Activated CD4-positive, alpha-beta T cell treated with anti-CD3 and anti-CD28 coated beads for 48 hours (primary cell): ENCODE measurements around the gene SERTAD1.

Experiments used
- DNase-seq: peaks from one replicate; pipeline ENCODE4 v3.0.0-alpha.2; 2020

The SERTAD1 gene

DNA sequence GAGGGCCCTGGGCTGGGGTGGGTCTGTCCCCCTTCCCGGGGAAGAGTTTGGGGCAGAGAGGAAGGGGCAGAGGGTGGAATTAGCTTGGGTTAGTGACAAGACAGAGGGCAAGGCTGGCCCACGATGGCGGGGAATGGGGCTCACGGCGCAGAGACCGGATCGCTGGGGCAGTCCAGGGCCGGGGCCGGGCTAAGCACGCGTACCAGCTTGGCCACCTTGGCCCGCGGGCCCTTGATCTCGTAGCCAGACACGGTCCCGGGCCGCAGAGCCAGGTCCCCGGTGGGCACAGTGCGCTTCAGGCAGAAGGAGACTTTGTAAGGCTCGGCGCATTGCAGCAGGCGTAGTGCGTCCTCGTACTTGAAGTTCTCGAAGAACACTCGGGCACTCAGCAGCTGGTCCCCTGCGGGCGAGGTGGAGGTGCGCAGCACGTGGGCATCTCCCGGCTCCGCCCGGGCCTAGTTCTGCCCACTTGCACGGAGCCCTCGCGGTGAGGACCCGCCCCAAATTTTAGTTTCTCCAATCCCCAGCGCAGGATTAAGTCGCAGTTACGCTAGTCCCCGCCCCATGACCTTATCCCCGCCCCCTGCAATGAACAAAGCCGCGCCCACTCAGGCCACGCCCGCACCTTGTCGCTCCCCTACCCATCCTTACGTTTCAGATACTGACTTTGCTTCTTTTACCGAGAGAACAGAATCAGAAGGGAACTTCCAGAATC, 27.2 kb downstream of the SERTAD1 start:
- peak; percentile 85 for DNase-seq

DNA sequence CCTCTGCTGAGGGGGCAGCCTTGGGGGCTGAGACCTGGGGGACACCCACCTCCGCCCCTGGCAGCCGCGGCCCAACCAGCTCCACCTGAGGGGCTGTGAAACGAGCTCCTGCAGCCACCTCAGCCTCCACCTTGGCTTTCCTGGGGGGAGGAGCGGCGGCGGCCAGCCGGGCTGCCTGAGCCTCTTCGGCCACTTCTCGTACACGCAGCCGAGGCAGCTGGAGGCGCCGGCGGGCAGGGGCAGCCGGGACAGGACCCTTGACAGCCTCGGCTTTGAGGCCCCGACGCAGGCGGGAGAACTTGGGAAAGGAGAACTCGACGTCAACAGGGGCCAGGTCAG, 28.3 kb downstream of the SERTAD1 start:
- no peak for DNase-seq

DNA sequence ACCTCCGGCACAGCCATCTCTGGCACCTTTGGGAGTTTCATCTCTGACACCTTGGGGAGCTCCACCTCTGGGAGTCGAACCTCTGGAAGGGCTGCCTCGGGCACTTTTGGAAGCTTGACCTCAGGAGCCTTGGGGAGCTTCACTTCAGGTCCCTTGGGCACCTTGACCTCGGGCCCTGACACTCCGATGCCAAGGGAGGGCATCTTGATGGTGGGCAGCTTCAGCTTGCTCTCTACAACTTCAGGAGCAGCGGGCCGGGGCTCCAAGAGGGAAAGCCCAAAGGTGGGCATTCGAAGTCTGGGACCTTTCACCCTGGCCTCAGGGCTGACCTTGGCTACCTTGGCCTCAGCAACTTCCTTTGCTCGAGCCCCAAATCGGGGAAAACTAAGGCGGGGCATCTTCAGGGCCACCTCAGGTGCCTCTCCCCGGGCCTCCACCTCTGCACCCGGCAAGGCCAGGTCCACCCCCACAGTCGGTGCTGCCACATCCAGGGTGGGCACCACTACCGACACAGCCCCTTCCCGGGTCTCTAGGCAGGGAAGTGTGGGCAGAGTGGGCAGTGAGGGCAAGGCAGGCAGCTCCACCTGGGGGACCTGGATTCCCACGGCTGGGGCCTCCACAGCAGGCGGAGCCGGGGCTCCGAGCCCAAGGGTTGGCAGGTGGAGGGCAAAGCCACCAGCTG, 28.8 kb downstream of the SERTAD1 start:
- no peak for DNase-seq

DNA sequence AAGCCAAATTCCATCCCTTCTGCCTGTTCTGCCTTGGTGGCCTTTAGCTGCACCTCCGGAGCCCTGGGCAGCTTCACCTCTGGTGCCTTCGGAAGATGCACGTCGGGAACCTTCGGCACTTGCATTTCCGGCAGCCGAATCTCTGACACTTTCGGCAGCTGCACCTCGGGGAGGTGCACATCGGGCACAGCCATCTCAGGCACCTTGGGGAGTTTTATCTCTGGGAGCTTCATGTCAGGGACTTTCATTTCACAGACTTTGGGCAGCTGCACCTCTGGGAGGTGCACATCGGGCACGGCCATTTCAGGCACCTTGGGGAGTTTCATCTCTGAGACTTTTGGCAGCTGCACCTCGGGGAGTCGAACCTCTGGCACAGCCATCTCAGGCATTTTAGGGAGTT, 29.8 kb downstream of the SERTAD1 start:
- DNase-seq, result no peak

DNA sequence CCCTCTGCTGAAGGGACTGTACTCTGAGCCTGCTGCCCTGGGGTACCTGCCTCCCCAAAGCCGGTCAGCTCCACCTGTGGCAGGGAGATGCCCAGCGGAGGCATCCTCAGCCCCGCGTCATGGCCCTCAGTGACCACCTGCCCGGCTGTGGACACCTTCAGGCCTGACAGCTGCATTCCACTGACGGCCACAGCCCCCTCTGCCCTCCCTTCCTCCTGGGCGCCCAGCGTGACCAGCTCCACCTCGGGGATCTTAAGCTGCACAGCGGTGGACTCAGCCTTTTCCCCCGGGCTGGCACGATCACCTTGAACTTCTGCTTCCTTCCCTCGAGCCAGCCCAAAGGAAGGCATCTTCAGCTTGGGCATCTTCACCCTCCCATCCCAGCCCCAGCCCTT, 31.0 kb downstream of the SERTAD1 start:
- no peak for DNase-seq

DNA sequence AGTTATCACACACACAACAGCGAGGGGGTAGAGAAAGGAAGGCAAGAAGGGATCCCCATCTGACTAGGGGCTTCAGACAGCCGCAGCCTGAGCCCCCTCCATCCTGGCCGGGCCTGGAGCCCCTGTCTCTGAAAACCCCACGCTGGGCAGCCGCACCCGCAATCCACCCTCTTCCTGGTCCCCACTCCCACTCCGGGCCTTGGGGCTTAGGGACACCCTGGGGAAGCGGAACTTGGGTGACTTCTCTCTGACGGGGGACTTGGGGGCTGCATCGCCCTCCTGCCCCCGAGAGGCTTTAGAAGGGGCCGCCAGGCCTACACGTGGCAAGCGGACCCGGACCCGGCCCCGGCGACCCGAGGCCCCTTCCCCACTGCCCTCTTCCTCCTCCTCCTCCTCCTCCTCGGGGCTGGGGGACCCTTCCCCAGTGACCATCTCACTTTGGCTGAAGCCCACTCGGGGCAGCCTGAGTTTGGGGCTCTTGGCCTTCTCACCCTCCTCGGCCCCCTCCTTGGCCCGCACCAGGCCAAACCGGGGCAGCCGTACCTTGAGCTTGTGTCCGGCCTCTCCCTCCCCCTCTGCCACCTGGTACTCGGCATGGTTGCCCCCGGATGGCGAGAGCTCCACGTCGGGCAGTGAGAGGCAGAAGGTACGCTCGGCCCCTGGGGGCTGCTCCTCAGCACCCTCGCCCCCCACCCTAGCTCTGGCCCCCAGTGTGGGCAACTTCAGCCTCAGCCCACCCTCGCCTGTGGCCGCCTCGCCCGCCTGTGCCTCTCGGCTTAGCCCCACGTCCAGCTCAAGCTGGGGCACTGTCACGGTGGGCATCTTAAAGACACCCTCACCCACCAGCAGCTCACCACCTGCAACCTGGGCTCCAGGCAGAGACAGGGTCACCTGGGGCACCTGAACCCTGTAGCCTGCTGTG, 31.6 kb downstream of the SERTAD1 start:
- DNase-seq, result no peak

DNA sequence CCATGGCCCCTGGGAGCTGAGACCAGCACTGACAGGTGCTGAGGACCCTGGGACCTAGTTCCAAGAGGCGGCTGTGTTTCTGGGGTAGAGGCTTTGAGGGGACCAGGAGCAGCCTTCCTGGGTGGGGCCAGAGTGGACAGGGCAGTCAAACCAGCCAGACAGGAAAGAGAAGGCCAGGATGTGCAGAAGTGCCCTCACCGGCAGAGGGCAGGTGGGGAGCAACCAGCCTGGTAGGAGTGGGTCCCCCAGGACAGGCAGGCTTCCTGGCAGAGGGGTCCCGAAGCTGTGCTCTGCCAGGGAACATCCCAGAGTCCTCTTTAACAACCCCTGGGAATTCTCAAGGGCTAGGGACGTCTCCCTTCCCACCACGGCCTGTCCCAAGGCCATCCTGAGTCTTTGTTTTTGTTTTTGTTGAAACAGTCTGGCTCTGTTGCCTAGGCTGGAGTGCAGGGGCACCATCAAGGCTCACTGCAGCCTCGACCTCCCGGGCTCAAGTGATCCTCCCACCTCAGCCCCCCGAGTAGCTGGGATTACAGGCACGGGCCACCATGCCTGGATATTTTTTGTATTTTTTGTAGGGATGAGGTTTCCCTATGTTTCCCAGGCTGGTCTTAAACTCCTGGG, 32.8 kb downstream of the SERTAD1 start:
- DNase-seq, result no peak

DNA sequence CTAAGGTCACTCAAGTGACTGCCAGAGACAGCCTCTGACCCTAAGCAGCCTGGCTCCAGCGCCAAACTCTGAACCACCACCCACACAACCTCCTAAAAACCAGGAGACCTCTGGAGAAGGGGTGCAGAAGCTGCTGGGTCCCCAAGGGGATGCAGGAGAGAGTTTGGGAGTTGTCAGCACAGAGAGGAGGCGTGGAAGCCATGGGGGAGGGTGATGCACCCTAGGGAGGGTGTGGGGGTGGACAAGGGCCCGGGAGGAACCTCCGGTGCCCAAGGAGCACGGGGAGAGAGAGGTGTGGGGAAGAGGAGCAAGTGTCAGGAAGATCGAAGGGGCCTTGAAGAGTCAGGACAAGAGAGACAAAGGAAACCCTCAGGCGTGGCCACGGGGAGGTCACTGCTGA, 33.7 kb downstream of the SERTAD1 start:
- DNase-seq, result no peak

DNA sequence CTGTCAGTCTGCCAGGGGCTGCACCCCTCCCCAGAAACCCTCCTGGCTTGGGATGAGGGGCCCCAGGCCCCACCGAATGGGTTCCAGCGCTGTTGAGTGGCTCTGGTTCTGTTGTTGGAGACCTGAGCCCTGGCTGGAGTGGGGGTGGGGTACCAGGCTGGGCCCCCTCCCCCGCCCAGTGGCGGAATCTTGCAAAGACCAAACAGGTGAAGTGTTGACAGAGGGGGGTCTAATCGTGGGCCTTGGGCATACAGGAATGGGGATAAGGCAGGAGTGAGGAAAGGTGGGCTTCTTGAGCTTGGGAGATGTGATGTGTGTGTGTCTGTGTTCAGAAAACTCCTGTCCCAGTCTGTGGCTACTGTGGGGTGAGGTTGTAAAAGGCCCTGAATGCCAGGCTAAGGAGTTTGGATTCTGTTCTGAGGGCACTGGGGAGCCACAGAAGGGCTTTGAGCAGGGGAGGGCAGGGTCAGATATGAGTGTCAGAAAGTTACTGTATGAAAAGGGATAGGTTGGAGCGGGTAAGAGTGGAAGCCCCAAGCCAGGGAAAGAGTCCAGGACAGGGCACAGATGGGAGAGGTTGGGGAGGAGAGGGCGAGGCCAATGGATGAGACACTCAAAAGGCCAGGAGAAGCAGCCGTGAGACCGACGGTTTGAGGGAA, 35.6 kb downstream of the SERTAD1 start, which contains the start of gene HIPK4:
Gene HIPK4, minus strand, starts transcription at position 98 of the 659 bp plus-strand sequence. CDS start 279 bp downstream, outside the sequence.
- DNase-seq, result no peak

DNA sequence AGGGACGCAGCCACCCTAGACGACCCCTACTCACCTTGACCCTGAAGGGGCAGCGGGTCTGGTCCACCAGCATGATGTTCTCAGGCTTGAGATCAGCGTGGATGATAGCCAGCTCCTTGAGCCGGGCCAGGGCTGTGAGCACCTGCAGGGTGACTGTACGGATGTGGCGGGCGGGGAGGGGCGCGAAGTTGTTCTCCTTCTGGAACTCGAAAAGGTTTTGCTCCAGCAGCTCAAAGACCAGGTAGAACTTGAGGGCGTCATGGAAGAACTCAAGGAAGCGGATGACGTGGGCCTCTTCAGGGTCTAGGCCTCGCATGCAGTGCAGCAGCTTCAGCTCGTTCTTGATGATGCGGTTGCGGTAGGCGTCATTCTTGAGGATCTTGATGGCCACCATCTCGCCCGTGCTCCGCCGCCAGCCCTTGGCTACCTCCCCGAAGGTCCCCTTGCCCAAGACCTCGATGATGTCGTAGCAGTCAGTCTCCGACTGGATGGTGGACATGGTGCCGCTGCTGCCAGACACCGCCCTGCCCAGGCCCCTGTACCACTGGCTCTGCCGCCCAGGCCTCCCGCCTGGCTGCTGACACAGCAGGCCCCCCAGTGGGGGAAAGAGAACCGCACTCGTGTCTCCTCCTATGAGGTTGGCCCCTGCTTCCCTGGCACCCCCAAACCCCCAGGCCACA, 36.2 kb downstream of the SERTAD1 start:
- no peak for DNase-seq

DNA sequence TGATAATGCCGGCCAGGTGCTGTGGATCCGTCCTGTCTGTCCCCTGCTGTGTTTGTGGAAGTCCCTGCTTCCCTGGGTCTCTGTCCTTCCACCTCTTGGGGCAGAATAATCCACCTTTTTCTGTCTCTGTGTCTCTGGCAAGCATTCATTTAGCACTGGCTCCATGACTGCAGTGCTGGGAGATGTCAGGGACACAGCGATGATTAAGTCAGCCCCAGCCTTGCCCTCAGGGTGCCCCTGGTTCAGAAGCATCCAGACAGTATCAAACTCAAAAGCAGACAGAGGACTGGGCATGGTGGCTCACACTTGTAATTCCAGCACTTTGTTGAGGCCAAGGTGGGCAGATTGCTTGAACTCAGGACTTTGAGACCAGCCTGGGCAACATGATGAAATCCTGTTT, 37.3 kb downstream of the SERTAD1 start:
- DNase-seq, result no peak

DNA sequence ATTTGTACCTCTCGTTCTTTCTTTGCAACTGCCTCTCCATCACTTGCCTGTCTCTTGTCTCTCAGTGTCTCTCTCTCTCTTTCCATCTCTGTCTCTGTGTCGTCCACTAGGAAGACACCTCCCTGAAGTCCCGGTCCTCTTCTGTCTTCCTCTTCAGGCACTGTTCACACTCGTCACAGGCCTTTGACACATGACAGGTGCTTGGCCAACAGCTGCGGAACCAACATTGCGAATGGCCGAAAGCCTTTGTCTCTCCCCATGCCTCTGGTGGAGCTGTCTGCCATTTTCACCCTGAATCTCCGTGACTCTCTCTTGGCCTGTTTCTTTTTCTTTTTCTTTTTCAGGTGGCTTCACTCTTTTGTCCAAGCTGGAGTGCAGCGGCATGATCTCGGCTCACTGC, 38.6 kb downstream of the SERTAD1 start:
- DNase-seq, result no peak

DNA sequence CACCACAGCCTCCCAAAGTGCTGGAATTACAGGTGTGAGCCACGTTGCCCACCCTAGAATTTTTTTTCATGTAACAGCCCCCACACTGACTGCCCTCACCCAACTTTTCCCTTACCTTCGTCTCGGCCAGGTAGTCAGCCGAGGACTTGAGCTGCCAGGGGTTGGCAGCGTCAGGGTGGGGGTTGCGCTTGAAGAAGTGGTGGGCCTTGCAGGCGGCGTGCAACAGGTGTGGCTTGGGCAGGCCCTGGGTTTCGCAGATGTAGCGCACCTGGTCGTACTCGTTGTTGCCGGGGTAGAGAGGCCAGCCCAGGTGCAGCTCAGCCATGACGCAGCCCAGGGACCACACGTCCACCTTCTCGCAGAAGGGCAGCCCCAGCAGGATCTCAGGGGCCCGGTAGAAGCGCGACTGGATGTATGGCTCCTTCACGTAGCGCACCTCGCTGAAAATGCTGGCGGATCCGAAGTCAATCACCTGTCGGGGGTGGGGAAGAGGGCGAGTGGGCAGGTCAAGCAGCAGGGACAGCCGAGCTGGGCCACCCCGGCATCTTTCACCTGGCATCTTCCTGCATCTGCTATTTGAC, 42.0 kb downstream of the SERTAD1 start:
- no peak for DNase-seq

DNA sequence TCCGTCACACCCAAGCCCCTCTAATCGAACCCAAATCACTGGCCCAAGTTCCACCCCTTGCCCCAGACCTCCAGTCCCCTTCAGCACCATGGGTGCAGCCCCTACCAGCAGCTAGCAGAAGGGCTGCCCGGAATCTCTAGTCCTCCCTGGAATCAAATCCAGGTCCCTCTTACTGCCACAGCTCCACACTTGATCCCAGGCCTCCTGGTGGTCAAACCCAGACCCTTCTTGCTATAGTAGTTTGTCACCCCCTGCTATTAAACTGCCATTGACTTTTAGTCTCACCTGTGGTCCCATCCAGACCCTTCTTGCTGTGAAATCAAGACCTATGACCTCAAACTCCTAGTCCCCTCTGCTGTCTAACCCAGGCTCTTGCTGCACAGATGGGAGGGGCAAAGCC, 44.5 kb downstream of the SERTAD1 start:
- no peak for DNase-seq

DNA sequence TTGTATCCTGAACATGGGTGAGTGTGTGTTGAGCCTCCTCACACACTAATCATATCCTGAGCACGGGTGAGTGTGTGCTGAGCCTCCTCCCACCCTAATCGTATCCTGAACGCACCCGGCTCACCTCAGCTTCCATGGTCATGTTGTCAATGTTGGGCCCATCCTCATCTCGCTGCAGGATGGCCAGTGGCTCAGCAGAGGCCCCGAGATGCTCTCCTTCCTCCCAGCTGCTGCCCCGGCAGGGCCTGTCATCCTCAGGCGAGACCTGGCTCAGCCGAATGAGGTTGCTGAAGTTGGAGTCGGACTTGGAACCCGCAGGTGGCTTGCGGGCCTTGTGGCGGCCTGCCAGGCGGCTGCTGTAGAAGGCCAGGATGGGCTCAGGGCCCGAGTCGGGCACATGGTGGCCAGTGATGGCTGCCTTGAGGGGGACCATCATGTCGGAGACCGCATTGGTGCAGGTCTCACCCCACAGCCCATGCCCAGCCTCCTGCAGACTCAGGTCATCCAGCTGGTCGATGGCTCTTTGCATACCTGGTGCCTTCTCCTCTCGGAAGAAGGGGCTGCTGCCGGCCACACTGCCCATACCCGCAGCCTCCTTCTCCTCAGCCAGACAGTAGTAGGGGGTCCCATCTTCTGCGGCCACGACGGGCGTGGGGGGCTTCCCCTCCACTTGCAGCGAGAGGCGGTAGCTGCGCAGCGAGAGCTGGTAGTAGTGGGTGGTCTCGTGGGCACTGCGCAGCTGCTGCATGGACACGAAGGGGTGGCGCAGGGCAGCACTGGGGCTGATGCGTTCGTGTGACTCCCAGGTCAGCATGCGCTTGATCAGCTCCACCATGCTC, 45.4 kb downstream of the SERTAD1 start:
- DNase-seq, result no peak

DNA sequence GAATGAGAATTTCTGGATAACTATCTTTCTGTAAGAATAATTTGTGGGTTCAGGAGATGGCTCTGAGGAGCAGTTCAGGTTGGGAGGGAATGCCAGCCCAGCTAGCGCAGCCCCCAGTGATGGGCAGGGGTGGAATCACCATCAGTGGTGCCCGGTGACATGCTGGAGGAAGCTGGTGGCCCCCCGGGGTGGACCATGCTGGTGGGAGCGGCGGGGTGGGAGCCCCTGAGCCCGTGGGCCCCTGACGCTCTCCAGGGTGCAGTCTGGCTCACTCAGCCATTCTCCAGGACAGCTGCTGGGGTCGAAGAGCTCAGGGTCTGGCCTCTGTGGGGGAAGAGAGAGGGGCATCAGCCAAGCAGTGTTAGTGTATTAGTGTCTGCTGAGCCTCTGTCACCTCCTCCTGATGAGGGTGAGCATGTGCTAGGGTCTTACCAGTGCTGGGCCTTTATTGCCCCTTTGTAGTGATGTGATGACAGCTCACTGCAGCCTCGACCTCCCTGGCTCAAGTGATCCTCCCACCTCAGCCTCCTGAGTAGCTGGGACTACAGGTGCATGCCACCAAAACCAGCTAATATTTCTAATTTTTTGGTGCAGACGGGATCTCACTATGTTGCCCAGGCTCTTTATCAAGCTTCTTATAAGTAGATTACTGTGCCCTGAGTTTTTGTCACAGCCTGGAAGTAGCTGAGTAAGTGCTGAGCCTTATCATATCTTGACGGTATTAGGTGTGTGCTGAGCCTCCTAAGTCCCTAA, 46.2 kb downstream of the SERTAD1 start:
- DNase-seq, result no peak

DNA sequence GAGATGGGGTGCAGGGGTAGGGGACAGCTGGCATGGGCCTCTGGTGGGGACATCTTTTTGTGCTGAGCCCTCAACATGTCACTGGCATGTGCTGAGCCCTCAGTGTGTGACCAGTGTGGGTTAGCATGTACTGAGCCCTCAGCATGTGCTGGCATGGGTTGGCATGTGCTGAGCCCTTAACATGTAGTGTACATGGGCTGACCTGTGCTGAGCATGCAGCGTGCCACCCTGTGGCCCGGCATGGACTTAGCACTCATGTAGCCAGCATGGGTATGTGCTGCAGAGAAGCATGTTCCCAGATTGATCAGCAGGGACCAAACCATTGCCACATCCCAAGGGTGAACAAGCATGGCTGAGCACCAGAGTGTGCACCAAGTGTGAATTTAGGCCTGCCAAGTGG, 47.3 kb downstream of the SERTAD1 start:
- no peak for DNase-seq

DNA sequence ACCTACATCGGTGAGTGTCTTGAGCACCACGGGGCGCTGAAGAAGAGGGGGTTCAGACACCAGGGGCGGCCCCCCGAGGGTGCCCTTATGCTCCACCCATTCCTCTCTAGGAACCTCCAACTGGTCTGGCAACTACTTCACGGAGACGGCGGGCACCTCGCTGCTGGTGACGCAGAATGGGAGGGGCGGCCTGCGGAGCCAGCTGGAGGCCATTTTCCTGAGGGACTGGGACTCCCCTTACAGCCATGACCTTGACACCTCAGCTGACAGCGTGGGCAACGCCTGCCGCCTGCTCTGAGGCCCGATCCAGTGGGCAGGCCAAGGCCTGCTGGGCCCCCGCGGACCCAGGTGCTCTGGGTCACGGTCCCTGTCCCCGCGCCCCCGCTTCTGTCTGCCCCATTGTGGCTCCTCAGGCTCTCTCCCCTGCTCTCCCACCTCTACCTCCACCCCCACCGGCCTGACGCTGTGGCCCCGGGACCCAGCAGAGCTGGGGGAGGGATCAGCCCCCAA, 47.9 kb downstream of the SERTAD1 start:
- DNase-seq, result no peak

DNA sequence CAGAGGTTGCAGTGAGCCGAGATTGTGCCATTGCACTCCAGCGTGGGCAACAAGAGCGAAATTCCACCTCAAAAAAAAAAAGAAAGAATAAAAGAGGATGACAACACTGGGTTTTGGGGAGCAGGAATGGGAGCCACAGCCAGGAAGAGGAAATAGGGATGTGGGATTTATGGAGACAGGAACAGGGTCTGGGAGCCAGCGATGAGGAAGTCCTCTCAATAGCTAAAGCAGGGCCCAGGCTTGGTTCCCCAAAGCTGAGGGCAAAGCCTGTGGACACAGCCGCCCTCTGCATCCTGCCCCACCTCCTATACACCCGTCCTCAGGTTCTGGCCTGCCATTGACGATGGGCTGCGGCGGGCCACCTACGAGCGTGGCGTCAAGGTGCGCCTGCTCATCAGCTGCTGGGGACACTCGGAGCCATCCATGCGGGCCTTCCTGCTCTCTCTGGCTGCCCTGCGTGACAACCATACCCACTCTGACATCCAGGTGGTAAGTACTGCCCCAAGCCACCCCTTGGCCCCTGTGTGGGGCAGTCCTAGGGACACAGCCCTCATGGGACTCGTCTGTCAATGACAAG, 49.4 kb downstream of the SERTAD1 start:
- no peak for DNase-seq
